GM18519 (cell line): ENCODE measurements around the gene REEP6.

ENCODE experiments used
- ATAC-seq: cut with Tn5 transposase; IDR thresholded peaks from one replicate; pipeline ENCODE4 v1.9.1; 2021; ENCODE audit warnings: mild to moderate bottlenecking, moderate library complexity; ENCODE audit not compliant: unreplicated experiment, low FRiP score

The REEP6 gene

DNA sequence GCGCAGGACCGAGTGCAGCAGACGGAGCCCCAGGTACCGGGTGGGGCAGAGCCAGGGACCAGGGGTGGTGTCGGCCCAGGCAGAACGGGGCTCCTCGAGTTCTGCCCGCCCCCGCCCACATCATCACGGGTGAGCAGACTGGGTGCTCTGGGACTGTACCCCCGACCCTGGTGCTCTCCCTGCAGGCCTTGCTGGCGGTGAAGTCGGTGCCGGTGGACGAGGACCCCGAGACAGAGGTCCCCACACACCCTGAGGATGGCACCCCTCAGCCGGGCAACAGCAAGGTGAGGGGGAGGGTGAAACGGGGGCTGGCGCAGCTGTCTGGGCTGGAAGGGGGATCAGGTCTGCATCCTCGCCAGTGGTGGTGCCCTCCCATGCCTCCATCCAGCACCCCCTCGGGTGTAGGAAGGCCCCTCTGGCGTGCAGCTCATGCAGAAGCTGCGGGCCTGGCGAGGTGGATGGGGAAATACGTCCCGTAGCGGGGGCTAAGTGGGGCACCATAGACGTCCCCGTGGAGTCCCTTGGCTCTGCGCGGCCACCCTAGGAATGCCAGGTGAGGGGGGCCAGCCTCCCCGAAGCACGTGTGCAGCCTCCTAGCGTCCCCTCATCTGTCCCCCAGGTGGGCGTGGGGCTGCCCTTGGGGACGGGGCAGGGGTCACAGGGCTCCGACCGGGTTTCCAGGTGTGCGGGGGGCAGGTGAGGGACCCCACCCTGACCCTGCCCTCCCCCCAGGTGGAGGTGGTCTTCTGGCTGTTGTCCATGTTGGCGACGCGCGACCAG is 34.7 kb upstream of the REEP6 start:
- no peak for ATAC-seq

GRCh38 chr19:1457031-1457739 is 33.8 kb upstream of the REEP6 start:
- ATAC-seq: no peak

DNA sequence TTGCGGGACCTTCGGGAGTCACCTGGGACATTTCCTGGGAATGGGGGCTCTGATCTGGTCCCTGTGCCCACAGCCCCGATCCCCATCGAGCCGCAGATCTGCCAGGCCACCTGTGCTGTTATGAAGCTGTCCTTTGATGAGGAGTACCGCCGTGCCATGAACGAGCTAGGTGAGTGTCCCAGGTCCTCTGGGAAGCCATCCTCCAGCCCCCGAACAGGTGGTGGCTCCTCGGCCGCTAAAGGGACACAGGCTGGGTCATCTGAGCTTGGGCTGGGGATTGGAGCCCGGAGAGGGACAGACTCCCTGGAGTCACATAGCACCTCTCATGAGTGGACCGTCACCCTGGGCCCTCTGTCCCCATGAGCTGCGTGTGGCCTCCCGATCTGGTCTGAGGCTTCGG is 33.1 kb upstream of the REEP6 start:
- no peak for ATAC-seq

GRCh38 chr19:1459479-1459878 is 31.5 kb upstream of the REEP6 start:
- ATAC-seq: no peak

DNA sequence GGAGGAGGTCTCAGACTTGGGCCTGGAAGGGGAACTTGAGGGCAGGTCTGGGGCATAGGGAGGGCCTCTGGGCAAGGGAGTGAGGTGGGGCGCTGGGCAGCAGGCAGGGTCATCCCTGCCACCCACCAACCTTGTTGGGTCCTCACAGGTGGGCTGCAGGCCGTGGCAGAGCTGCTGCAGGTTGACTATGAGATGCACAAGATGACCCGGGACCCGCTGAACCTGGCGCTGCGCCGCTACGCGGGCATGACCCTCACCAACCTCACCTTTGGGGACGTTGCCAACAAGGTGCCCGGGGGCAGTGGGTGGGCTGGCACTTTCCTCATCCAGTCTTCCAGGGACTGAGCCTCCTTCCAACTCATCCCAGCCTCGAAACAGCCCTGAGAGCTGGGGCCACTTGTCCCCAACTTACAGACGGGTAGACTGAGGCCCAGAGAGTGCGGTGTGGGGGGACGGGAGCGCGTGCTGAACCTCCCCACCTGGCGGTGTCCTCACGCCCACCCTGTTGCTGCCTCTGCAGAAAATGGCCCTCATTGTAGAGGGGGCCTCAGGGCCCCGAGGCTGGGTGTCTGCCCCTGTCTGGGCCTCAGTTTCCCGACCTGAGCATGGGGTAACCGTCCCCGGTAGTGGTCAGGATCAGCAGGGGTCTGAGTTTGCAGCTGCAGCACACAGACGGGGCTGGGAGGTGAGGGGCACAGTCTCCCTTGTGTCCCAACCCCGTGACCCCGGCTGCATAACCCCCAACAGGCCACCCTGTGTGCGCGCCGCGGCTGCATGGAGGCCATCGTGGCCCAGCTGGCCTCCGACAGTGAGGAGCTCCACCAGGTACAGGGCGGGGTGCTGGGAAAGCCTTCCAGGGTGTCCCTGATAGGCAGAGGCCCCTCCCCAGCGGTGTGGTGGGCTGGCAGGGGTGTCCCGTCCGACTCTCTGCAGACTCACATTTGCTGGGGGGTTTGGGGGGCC is 30.7 kb upstream of the REEP6 start:
- ATAC-seq: no peak

DNA sequence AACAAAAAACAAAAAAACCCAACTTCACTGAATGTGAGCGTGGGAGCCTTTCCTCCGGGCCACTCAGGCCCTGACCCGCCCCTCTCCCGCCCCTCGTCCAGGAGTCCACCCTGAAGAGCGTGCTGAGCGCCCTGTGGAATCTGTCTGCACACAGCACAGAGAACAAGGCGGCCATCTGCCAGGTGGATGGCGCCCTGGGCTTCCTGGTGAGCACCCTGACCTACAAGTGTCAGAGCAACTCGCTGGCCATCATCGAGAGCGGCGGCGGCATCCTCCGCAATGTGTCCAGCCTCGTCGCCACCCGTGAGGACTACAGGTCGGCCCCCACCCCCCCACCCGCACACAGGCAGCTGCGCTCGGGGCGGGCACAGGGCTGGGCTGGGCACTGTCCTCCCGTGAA is 29.1 kb upstream of the REEP6 start:
- ATAC-seq: no peak

DNA sequence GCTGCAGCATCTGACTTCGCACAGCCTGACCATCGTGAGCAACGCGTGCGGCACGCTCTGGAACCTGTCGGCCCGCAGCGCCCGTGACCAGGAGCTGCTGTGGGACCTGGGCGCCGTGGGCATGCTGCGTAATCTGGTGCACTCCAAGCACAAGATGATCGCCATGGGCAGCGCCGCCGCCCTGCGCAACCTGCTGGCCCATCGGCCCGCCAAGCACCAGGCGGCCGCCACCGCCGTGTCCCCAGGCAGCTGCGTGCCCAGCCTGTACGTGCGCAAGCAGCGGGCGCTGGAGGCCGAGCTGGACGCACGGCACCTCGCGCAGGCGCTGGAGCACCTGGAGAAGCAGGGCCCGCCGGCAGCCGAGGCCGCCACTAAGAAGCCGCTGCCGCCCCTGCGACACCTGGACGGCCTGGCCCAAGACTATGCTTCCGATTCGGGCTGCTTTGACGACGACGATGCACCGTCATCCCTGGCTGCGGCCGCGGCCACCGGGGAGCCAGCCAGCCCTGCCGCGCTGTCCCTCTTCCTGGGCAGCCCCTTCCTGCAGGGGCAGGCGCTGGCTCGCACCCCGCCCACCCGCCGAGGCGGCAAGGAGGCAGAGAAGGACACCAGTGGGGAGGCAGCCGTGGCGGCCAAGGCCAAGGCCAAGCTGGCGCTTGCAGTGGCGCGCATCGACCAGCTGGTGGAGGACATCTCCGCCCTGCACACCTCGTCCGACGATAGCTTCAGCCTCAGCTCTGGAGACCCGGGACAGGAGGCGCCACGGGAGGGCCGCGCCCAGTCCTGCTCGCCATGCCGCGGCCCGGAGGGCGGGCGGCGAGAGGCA is 25.6 kb upstream of the REEP6 start:
- ATAC-seq: no peak

- no peak for ATAC-seq
These were observed 24.9 kb upstream of the REEP6 start for GRCh38 chr19:1466018-1466460.

- no peak for ATAC-seq
These were observed 24.3 kb upstream of the REEP6 start for GRCh38 chr19:1466461-1467214.

DNA sequence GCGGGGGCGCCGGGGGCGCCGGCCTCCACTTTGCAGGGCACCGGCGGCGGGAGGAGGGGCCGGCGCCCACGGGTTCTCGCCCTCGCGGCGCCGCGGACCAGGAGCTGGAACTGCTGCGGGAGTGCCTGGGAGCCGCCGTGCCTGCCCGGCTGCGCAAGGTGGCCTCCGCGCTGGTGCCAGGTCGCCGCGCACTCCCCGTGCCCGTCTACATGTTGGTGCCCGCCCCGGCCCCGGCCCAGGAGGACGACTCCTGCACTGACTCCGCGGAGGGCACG is 23.8 kb upstream of the REEP6 start:
- no peak for ATAC-seq

- ATAC-seq: no peak
These were observed 23.3 kb upstream of the REEP6 start for GRCh38 chr19:1467490-1468273.

DNA sequence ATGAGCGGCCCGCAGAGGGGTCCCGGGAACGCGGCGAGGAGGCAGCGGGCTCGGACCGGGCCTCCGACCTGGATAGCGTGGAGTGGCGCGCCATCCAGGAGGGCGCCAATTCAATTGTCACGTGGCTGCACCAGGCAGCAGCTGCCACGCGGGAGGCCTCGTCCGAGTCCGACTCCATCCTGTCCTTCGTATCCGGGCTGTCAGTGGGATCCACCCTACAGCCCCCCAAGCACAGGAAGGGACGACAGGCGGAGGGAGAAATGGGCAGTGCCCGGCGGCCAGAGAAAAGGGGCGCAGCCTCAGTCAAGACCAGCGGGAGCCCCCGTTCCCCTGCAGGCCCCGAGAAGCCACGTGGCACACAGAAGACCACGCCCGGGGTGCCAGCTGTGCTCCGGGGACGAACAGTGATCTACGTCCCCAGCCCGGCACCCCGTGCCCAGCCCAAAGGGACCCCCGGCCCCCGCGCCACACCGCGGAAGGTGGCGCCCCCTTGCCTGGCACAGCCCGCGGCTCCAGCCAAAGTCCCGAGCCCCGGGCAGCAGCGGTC is 22.6 kb upstream of the REEP6 start:
- ATAC-seq: no peak

DNA sequence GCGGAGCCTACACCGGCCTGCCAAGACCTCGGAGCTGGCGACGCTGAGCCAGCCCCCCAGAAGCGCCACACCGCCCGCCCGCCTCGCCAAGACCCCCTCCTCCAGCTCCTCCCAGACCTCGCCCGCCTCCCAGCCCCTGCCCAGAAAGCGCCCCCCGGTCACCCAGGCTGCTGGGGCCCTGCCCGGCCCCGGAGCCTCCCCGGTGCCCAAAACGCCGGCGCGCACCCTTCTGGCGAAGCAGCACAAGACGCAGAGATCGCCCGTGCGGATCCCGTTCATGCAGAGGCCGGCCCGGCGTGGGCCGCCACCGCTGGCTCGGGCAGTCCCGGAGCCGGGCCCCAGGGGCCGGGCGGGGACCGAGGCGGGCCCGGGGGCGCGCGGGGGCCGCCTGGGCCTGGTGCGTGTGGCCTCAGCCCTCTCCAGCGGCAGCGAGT is 22.1 kb upstream of the REEP6 start:
- ATAC-seq: no peak

GRCh38 chr19:1469255-1470054 is 21.5 kb upstream of the REEP6 start:
- no peak for ATAC-seq

DNA sequence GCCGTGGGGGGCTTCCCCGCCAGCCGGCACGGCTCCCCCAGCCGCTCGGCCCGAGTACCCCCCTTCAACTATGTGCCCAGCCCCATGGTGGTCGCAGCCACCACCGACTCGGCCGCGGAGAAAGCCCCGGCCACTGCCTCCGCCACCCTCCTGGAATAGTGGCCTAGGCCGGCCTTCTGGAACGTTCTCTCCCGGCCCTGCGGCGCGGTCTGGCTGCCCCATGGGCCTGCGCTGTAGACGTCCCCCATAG is 21.0 kb upstream of the REEP6 start:
- no peak for ATAC-seq

GRCh38 chr19:1470305-1471009 is 20.5 kb upstream of the REEP6 start:
- no peak for ATAC-seq

DNA sequence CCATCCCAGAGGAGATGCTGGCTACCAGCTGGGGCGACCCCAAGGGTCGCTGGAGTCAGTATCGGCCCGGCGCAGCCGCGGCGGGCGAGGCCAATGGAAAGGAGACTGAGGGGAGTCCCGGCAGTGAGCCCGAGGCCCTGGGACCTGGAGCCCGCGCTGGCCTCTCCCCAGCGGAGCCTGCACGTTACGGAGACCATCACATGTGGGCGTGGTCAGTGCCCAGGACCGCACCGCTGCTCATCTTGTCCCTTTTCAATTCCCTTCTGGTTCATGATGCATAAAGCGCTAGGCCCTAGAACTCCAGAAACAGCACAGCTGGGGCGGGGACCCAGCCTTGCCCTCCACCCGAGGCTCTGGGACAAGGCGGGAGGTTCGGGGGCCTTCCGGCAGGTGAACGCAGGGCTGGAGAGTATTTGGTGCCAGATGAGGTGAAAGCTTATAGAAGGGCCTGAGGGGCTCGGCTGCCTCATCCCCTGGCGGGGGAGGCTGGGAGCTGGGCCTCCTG is 19.9 kb upstream of the REEP6 start:
- no peak for ATAC-seq
